Immature natural killer cell (primary cell): ENCODE data around the gene CUBN. TPM values are rescaled to one million over a fixed set of nuclear protein-coding genes. Genes with fewer than 3 reads are reported as not detected.
"Not testable (repeated sequence)": the region's sequence is repeated elsewhere in the genome, so short reads cannot be mapped to it uniquely, and the experiment has no call there.

Experiments used
- DNase-seq, 3 donors: peaks; one replicate each; pipeline ENCODE4 v3.0.0; 2022; ENCODE audit warnings: mixed read lengths in 1 of 3
- H3K27ac Mint-ChIP-seq, 6 donors: one replicate each; pipeline ENCODE4 v1.8.0; 2020; ENCODE audit warnings: mixed read lengths in 6 of 6, mild to moderate bottlenecking in 5 of 6, inconsistent platforms in 4 of 6, moderate library complexity in 3 of 6
- H3K27me3 Mint-ChIP-seq, 3 donors: one replicate each; pipeline ENCODE4 v1.8.0; 2020 to 2021; ENCODE audit warnings: low read depth in 3 of 3, mild to moderate bottlenecking in 3 of 3, mixed read lengths in 3 of 3, moderate library complexity in 3 of 3, inconsistent platforms in 1 of 3
- H3K36me3 Mint-ChIP-seq, 3 donors: one replicate each; pipeline ENCODE4 v1.8.0; 2020; ENCODE audit warnings: mixed read lengths in 3 of 3, inconsistent platforms in 2 of 3, mild to moderate bottlenecking in 2 of 3
- H3K4me1 Mint-ChIP-seq, 2 donors: one replicate each; pipeline ENCODE4 v1.8.0; 2020; ENCODE audit warnings: inconsistent platforms in 2 of 2, mild to moderate bottlenecking in 2 of 2, mixed read lengths in 2 of 2, moderate library complexity in 1 of 2
- H3K4me3 Mint-ChIP-seq, 5 donors: one replicate each; pipeline ENCODE4 v1.8.0; 2020; ENCODE audit warnings: mild to moderate bottlenecking in 5 of 5, mixed read lengths in 5 of 5, inconsistent platforms in 3 of 5, moderate library complexity in 3 of 5
- H3K9me3 Mint-ChIP-seq, 6 donors: one replicate each; pipeline ENCODE4 v1.8.0; 2020; ENCODE audit warnings: mild to moderate bottlenecking in 6 of 6, mixed read lengths in 6 of 6, inconsistent platforms in 4 of 6, moderate library complexity in 3 of 6
- polyA plus RNA-seq, 3 donors: library from polyadenylated mRNA; unstranded; fragments of 300-500 nt; fragmentation: Illumina TruSeq; gene quantifications; one replicate each; pipeline ENCODE4 v1.2.3, GENCODE V29; 2021

Gene CUBN
- polyA plus RNA-seq, 3 donors from 2014 or later = 0.16 to 1.2 TPM; not detected in 1

- H3K9me3 Mint-ChIP-seq = no peaks in the 10 kb centered on the region
- H3K27ac Mint-ChIP-seq = peak overlapping the region; percentile 92 to 95 (median 94)
- H3K27me3 Mint-ChIP-seq = peaks cover 0 to 5% (median 4%) of the 10 kb centered on the region in 3 donors
- H3K36me3 Mint-ChIP-seq = no peaks in the 10 kb centered on the region
- no peak for DNase-seq
- H3K4me1 Mint-ChIP-seq = peaks cover 76 to 95% of the 10 kb centered on the region in 2 donors
- peak overlapping the region; percentile 81 to 90 (median 83) for H3K4me3 Mint-ChIP-seq
These were observed 100.4 kb downstream of the CUBN start for GRCh38 chr10:17029239-17029580.

DNA sequence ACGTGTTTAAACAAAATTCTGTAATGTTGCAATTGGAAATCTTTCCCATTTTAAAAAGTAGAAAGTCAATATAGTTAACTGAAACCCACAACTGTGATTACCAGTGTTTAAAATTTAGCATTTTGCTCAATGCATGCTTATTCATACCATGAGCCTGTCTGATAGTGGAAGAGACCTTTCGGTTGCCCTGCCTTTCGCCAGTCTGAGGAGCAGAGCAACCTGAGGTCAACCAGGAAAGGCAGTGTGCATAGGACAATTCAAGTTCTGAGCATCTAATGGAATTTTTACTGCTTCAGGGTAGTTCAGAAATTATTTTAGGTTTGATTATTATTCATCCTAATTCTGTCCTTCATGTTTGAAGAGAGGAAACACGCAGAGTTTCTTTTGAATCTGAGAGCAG is 100.8 kb downstream of the CUBN start:
- H3K4me1 Mint-ChIP-seq = peaks cover 78 to 95% of the 10 kb centered on the region in 2 donors
- H3K27me3 Mint-ChIP-seq = peaks cover 0 to 5% (median 4%) of the 10 kb centered on the region in 3 donors
- no peak for DNase-seq
- H3K36me3 Mint-ChIP-seq = no peaks in the 10 kb centered on the region
- H3K9me3 Mint-ChIP-seq = no peaks in the 10 kb centered on the region
- H3K27ac Mint-ChIP-seq = peak overlapping the region; percentile 92 to 95 (median 94)
- peak overlapping the region; percentile 69 to 90 (median 83) for H3K4me3 Mint-ChIP-seq

DNA sequence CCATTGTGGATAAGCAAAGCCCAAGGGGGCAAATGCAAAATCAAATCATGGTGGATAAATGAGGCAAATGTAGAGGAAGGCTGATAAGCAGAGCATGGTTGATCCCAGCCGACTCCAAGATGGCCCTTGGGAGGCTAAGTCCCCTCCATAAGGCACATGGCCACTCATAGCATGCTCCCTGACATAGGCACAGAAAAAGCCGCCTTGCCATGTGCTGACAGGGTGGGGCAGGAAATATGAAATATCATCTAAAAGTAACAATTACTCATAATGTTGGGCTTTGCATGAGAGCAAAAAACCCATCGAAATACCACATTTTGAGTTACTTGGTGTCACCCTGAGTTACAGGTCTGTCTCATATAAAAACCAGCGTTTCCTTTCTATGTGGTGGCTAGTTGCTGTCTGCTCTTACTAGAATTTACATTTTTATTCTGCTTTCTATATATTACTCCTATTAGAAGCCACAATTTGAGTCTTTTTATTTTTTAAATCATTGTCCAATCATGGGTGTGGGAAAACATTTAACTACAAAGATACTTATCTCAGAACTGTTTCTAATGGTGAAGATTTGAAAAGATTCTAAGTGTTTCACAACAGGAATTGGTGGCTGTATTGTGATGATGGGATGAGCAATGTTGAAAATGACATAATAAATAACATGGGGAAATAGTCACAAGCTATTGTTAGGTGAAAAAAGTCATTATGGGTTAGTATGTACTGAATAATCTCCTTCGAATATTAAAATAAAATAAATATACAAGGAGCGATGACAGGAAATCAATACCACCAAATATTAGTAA is 102.7 kb downstream of the CUBN start:
- Mint-ChIP-seq H3K27ac (peak overlapping the region; percentile 90 to 97 (median 96)), H3K9me3 (no peaks in the 10 kb centered on the region), H3K27me3 (peaks cover 5 to 10% (median 5%) of the 10 kb centered on the region in 3 donors), H3K36me3 (no peaks in the 10 kb centered on the region), H3K4me1 (peaks cover 77 to 95% of the 10 kb centered on the region in 2 donors), H3K4me3 (peak overlapping the region; percentile 68 to 78 (median 72))
- peak; percentile 76 to 82 (median 77) for DNase-seq

DNA sequence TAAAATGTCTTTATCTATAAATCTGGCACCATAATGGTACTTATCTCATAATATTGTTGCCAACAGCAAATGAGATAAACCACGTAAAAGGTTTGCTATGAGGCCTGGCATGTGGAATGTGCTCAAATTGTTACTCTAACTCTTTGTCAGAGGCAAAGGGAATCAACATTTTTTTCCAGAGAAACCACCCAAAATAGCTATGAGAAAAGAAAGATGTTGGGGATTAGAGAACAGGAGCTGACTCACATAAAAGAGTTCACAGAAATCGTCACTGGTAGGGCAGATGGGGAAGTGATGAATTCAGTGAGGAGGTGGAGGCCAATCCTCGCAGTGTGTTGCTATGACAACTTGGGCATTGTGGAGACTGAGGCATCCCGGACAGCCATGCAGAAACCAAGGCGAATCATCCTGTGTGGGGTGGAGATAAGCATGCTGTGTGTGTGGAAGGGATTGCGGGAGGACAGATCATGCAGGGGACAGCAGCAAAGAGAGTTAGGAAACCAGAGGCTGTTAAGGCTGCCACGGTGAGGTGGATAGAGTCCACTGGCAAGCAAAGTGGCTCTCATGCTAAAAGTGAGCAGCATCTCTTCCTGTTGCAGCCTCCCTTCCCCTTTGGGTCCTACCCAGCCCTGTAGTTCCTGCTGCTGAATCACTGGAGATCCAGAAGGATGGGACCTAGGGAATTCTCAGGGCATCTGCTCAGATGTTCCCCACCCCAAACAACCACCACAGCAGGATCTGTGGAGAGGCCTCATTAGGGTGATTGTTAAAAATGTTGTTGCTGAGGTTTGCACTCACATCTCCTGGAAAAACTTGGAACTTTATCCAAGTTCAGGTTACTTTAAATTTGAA is 103.9 kb downstream of the CUBN start:
- Mint-ChIP-seq H3K36me3 (no peaks in the 10 kb centered on the region), H3K4me3 (peak overlapping the region; percentile 52 to 83 (median 63)), H3K4me1 (peaks cover 75 to 87% of the 10 kb centered on the region in 2 donors), H3K9me3 (no peaks in the 10 kb centered on the region), H3K27ac (peak overlapping the region; percentile 90 to 99 (median 96)), H3K27me3 (peaks cover 5 to 10% (median 5%) of the 10 kb centered on the region in 3 donors)
- peak; percentile 48 to 58 (median 49) for DNase-seq

DNA sequence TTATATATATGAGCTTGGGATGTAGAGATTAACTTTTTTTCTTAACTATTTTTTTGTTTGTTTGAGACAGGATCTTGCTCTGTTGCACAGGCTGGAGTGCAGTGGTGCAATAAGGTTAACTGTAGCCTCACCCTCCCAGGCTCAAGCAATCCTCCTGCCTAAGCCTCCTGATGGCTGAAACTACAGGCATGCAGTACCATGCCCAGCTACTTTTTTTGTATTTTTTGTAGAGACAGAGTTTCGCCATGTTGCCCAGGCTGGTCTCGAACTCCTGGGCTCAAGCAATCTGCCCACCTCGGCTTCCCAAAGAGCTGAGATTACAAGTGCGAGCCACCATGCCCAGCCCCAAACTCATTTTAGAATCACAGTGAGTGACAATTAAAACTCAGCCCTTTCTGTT is 105.2 kb downstream of the CUBN start:
- H3K27me3 Mint-ChIP-seq = peaks cover 5 to 10% (median 5%) of the 10 kb centered on the region in 3 donors
- peak overlapping the region; percentile 90 to 99 (median 96) for H3K27ac Mint-ChIP-seq
- H3K4me1 Mint-ChIP-seq = peaks cover 65 to 76% of the 10 kb centered on the region in 2 donors
- peaks cover 0 to 2% (median under 1%) of the 10 kb centered on the region in 3 donors for H3K36me3 Mint-ChIP-seq
- H3K9me3 Mint-ChIP-seq = no peaks in the 10 kb centered on the region
- H3K4me3 Mint-ChIP-seq = peak overlapping the region; percentile 36 to 76 (median 55)
- DNase-seq = no peak

GRCh38 chr10:17023386-17024298 is 106.0 kb downstream of the CUBN start:
- H3K36me3 Mint-ChIP-seq = peaks cover 0 to 6% (median 4%) of the 10 kb centered on the region in 3 donors
- H3K9me3 Mint-ChIP-seq = no peaks in the 10 kb centered on the region
- H3K27me3 Mint-ChIP-seq = peaks cover 5 to 12% (median 5%) of the 10 kb centered on the region in 3 donors
- H3K4me1 Mint-ChIP-seq = peaks cover 57 to 68% of the 10 kb centered on the region in 2 donors
- peak overlapping the region; percentile 55 to 76 (median 72) for H3K4me3 Mint-ChIP-seq
- peak overlapping the region; percentile 90 to 99 (median 96) for H3K27ac Mint-ChIP-seq
- DNase-seq = peak; percentile 85 to 90 (median 87)

DNA sequence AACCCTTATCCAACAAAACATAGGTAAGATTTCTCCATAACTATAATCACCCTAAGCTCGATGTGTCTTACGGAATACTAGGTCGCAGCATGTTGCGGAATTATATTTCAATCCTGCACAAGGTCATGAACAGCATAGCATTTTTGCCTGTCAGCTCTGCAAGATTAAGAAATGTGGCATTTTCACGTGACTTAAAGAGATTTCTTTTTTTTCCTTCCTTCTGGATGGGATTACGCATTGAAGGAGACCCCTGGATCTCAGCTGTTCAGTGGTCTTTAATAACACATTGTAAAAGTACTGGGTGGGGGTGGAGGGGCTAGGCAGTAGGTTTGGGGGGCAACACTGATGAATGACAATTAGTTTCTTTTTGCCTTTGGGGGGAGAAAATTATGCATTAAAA is 106.7 kb downstream of the CUBN start:
- no peak for DNase-seq
- Mint-ChIP-seq H3K4me3 (peak overlapping the region; percentile 55 to 76 (median 72)), H3K9me3 (no peaks in the 10 kb centered on the region), H3K27ac (peak overlapping the region; percentile 90 to 99 (median 96)), H3K36me3 (peaks cover 0 to 6% (median 4%) of the 10 kb centered on the region in 3 donors), H3K27me3 (peaks cover 2 to 12% (median 5%) of the 10 kb centered on the region in 3 donors), H3K4me1 (peaks cover 51 to 60% of the 10 kb centered on the region in 2 donors)

DNA sequence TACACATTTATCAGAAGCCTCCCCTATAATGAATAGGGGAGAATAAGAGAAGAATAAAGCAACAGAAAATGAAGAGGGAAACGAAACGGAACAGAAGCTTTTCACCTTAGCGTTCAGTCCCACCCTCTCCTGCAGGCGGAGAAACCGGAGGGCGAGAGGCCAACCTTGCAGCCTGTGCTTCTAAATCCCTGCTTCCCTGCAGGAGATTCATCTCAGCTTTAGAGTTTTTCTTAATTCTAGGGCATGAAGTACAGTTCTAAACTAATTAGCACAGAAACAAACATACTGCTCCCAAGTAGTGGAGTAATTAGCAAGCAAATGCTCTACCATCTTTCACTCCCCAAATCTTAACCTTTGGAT is 107.2 kb downstream of the CUBN start:
- Mint-ChIP-seq H3K27ac (peak overlapping the region; percentile 90 to 99 (median 96)), H3K36me3 (peaks cover 0 to 7% (median 6%) of the 10 kb centered on the region in 3 donors), H3K4me1 (peaks cover 49 to 56% of the 10 kb centered on the region in 2 donors), H3K9me3 (no peaks in the 10 kb centered on the region), H3K27me3 (peaks cover 4 to 12% (median 5%) of the 10 kb centered on the region in 3 donors), H3K4me3 (peak overlapping the region in 2 of 5 donors; percentile 62 to 66)
- no peak for DNase-seq

DNA sequence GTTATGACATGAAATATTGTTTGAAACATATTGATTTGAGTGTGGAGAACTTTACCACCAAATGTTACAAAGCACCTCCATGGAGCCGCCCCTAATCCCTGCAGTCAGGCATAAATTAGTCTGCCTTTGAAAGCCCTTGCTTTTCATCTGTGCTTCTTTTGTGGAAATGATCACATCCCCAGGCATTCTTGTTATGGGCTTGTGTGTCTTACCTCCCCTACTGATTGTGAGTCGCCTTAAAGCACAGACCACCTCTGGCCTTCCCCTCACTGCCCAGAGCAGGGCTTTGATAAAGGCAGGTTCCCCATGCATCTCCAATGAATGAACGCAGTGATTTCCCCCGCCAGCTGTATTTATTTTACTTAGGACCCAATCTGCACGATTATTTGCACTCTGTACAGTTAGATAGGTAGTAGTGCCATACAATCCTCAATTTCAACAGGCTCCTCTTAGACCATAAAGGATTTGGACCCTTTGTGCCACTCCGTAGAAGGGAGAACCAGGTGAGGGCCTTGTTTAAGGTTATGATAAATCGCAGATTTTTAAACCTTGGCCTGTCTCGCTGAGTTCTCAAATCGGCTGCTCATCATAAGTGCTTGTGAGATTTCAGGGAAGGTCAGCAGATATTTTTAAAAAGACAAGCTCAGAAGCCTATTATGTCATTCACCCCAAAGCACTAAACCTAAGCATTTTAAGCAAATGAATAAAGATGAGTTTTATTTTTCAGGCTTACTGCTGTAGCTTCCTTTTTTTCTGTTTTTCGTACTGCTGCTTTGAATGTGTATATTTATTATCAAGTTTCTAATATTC is 107.8 kb downstream of the CUBN start:
- Mint-ChIP-seq H3K27me3 (peaks cover 4 to 12% (median 5%) of the 10 kb centered on the region in 3 donors), H3K4me1 (peaks cover 45 to 50% of the 10 kb centered on the region in 2 donors), H3K27ac (peak overlapping the region in 5 of 6 donors; percentile 90 to 99 (median 97)), H3K4me3 (peak overlapping the region in 2 of 5 donors; percentile 62 to 66), H3K36me3 (peaks cover 0 to 10% (median 6%) of the 10 kb centered on the region in 3 donors), H3K9me3 (no peaks in the 10 kb centered on the region)
- no peak for DNase-seq

GRCh38 chr10:17019696-17020095 is 109.9 kb downstream of the CUBN start:
- H3K9me3 Mint-ChIP-seq = no peaks in the 10 kb centered on the region
- peaks cover 25 to 29% of the 10 kb centered on the region in 2 donors for H3K4me1 Mint-ChIP-seq
- H3K36me3 Mint-ChIP-seq = peaks cover 0 to 10% (median 6%) of the 10 kb centered on the region in 3 donors
- H3K27me3 Mint-ChIP-seq = peaks cover 2 to 9% (median 8%) of the 10 kb centered on the region in 3 donors
- H3K27ac Mint-ChIP-seq = peak overlapping the region in 4 of 6 donors; percentile 4 to 69 (median 16)
- no peak for DNase-seq
- H3K4me3 Mint-ChIP-seq = no peak overlapping the region

DNA sequence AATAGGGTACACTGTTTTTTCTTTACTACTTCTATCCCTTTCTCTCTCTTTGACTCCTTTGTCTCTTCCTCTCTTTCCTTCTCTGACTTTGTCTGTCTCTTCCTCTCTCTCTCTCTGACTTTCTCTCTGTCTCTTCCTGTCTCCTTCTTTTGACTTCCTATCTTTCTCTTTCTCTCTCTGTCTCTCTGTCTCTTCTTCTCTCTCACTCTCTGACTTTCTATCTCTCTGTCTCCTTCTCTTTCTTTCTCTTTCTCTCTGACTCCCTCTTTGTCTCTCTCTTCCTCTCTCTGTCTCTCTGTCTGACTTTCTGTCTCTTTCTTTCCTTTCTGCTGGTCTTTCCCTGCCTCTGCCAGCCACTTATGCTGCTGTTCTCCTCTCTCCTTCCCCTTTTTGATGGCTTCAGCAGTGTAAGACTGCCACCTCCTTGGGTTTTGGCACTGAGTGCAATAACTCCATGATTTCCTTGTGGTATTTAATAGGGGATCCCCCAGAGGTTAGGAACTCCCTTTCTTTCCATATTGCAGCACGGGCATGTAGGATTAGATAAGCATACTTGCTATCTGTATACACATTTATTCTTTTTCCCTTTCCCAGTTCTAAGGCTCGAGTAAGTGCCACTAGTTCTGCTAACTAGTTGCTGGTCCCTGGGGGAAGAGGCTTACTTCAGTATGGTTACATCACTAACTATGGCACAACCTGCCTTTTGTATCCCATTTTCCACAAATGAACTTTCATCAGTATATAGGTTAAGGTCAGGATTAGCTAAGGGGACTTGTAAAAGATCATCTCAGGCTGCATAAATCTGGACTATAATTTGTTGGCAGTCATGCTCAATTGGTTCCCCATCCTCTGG is 116.3 kb downstream of the CUBN start:
- not testable (repeated sequence) for H3K4me1 Mint-ChIP-seq, DNase-seq, H3K9me3 Mint-ChIP-seq
- Mint-ChIP-seq H3K27ac (peak overlapping the region in 3 of 6 donors; percentile 2 to 56 (median 20)), H3K4me3 (peak overlapping the region in 1 of 5 donors; percentile 17), H3K36me3 (peaks cover 7 to 18% (median 10%) of the 10 kb centered on the region in 3 donors), H3K27me3 (peaks cover 3 to 11% (median 5%) of the 10 kb centered on the region in 3 donors)
